Epidermal melanocyte (primary cell): ENCODE data around the gene GLOD4.
"Not testable (repeated sequence)": the region's sequence is repeated elsewhere in the genome, so short reads cannot be mapped to it uniquely, and the experiment has no call there.

ENCODE experiments used
- DNase-seq: peaks from one replicate; pipeline ENCODE4 v3.0.0; 2011; ENCODE audit warnings: low spot score; ENCODE audit not compliant: insufficient read length

GLOD4 gene

DNA sequence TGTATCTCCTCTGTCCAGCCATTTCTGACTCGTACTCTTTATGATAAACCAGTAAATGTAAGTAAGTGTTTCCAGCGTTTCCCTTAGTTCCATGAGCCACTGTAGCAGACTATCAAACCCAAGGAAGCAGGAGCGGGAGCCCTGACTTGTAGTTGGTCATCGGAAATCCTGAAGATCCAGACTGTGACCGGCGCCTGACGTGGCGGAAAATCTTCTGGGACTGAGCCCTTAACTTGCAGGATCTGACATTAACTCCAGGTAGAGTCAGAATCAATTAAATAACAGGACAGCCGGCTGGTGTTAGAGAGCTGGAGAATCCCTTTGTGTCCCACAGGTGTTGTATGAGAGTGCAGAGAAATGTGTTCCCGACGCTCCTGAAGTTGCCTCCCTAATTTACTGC lies 4.0 kb downstream of the GLOD4 start:
- no peak for DNase-seq

GRCh38 chr17:774313-774584 lies 7.8 kb downstream of the GLOD4 start:
- no peak for DNase-seq

DNA sequence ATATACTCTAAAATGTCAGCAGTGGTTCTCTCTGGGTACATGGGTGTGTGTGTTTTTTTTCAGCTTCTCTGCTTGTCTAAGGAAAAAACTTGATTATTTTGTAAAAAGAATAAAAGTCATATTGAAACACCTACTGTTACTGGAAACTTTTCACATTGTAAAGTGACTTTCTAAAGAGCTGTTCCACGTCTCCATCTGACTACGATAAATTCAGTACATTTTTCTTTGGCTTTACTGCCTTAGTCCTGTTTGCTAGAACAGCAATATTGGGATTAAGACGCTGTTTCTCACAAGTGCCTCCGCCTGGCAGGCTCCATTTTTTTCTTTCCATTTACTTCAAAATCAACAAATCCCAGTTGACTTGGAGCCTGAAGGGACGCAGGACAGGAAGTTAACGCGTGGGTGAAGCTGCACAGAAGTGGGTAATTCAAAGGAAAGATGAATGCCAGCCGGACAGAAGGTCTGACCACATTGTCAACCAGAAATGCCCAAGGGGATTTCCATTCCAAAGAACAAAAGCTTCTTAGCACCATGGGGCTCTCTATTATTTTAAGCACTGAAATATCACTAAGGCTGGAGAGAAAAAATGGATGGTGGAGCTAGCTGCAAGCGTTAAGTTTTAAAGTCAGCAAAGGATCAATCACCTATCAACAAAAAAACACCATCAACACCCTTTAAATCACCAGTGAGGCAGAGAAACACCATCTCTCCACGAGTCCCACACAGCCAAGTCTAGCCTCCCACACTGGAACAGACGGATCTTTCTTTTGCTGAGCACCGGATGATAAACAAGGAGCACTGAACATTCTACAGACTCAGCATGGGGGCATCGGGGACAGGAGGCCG lies 8.4 kb downstream of the GLOD4 start:
- no peak for DNase-seq

DNA sequence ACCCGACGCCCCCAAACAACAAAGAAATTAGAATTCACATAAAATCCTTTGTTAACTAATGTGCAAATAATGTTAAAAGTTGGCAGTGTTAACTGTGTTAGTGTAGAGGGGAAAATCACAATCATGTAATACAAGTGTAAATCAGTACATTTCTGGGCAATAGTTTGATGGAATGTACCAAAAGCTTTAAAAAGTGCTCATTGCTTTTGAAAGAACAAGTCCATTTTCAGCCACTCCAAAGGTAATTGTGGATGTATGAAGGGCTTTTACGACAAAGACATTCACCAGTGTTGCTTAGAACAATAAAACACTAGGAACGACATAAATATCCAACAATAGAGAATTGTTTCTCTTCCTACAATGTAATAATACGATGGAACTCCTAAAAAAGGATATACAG lies 9.1 kb downstream of the GLOD4 start:
- no peak for DNase-seq

DNA sequence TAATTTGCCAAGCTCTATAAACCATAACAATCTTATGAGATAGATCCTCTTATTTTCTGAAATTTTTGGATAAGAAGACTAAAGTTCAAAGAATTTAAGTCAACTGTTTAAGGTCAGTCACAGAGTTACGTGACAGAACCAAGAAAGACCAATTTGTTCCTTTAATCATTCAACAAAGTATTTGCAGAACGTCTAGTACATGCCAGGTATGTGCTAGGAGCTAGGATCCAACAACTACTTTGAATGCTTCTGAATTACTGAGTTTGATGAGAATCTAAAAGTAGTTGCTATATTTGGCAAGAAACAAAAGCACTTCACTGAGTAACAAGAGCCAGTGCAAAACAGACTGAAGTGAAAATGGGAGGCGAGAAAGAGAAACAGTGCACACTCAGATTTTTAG lies 15.0 kb downstream of the GLOD4 start:
- DNase-seq: no peak

- no peak for DNase-seq
Measured at GRCh38 chr17:760371-760770, 21.7 kb downstream of the GLOD4 start.

GRCh38 chr17:759964-760363 lies 22.1 kb downstream of the GLOD4 start:
- DNase-seq: no peak

DNA sequence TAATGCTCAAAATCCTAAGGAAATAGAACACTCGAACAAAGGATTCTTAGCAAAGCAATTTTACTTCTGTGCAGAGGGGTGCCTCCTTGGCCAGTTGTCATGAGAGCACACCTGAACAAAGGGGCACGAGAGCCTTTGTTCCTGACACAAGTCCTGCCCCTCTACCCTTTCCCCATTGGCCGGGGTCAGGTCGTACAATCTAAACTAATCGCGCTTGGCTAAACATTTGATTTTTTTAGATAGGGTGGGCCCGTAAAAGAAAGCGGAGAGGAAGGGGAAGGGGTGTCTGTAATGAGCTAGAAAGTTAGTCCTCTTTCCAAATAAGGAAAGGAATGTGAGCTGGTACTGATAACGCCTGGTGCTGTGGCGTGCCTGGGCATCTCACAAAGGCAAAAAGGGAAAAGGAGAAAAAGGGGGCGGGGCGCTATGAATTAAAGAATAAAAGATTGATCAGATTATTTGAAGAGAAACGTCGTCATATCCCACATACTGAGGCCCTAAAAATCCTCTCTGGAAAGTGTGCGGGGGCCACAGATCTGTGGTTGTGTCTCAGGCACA lies 26.0 kb downstream of the GLOD4 start:
- DNase-seq: not testable (repeated sequence)

DNA sequence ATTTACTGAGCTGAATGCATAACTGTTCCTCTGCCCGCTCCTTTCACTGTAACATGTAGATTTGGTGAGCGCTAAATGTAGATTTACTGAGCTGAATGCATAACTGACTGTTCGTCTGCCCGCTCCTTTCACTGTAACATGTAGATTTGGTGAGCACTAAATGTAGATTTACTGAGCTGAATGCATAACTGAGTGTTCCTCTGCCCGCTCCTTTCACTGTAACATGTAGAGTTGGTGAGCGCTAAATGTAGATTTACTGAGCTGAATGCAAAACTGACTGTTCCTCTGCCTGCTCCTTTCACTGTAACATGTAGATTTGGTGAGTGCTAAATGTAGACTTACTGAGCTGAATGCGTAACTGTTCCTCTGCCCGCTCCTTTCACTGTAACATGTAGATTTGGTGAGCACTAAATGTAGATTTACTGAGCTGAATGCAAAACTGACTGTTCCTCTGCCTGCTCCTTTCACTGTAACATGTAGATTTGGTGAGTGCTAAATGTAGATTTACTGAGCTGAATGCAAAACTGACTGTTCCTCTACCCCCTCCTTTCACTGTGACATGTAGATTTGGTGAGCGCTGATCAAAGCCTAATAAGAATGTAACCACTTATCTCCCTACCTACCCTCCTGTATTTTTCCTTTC lies 26.6 kb downstream of the GLOD4 start:
- DNase-seq: not testable (repeated sequence)

DNA sequence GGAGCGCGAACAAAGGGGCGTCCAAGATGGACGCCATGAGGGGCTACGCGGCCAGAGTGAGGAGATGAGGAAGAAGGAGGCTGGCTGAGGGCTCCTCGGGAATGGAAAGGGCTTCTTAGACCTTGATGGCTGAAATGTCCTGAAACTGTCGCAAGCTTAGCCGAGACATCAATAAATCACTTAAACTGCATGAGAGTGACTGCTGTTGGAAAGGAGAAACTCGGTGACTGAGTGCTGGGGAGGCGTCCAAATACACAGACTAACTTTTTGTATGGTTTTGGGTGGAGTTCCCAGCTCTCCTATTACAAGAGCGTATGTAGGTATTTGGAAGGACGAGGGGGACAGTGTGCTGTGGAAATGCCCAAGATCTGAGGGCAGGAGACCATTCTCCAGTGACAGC lies 28.7 kb downstream of the GLOD4 start:
- DNase-seq: no peak

DNA sequence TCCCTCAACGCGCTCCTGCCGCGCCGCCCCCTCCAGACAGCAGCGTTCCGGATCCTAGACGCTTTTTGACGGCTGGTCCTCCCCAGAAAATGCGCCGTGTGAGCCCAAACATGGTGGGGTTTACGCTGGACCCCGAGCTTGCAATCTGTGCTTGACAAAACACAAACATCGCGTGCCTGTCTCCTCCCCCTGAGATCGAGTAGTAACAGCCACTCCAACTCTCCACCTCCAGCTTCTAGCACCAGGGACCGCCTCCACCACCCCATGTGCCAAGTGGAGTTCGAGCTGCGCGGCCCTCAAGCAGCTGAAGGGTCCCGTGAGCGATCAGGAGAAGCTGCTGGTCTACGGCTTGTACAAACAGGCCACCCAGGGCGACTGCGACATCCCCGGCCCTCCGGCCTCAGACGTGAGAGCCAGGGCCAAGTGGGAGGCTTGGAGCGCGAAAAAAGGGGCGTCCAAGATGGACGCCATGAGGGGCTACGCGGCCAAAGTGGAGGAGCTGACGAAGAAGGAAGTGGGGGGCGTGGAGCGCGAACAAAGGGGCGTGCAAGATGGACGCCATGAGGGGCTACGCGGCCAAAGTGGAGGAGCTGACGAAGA lies 29.4 kb downstream of the GLOD4 start:
- no peak for DNase-seq

DNA sequence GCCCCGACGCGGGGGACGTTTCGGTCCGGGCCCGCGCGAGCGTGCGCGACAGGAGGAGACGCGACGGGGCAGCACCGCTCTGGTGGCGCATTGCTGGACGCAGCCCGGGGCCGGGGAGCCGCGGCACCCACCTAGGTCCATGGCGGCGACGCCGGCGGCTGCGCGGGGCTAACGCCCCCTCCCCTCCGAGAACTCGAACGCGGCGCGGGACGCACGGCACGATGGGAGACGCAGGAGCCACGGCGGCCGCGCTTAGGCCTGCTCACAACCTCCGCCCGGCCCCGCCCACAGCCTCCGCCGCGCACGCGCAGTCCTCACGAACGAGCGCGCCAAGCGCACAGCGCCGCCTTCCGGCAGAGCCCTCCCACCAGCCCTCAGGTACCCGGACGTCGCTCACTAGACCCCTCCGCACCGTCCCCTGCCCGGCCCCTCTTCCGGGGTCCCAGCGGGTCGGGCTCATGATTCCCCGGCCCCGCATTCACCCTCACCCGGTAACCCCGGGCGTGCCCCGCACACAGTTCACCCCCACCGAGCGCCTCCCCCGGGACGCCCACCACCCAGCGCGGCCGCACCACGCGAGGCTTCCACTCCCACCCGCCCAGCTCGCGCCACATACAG lies 30.0 kb downstream of the GLOD4 start, which contains the start of gene GEMIN4:
Gene GEMIN4 (minus strand): TSS at position 263 of the 618 bp plus-strand sequence. CDS start 122 bp downstream, at position 141.
- DNase-seq: peak; percentile 84

DNA sequence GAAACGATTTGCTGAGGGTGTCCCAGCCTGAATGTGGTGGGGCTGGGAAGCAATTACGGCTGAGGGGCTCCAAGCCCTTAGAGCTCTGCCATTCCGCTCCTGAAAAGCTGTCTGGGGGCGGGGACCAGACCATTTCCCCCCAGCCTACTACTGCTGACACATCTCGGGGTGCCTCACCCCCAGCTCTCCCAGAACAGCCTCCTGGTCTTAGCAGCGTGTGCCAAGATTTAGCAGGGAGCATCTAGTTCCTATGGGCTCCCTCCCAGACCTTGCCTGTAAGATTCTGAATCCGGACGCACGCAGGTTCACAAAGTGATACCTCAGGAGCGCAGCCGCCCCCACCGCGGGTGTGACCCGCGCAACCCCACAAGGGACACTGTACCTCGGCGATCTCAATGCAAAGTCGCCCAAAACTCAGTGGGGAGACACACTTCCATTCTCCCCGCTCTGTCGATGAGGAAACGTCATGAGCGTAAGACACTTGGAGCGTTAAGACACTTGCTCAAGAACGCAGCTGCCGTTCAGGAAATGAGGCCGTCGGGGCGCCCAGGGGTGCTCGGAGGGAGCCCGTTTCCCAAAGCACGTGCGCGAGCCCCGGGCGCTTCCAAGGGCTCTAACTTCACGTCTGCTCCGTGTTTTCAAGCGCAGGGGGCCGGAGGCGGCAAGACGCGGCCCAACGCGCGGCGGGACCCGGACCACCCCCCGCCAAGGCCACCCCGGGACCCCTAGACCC lies 30.6 kb downstream of the GLOD4 start:
- DNase-seq: no peak

GRCh38 chr17:750431-751037 lies 31.5 kb downstream of the GLOD4 start:
- no peak for DNase-seq

DNA sequence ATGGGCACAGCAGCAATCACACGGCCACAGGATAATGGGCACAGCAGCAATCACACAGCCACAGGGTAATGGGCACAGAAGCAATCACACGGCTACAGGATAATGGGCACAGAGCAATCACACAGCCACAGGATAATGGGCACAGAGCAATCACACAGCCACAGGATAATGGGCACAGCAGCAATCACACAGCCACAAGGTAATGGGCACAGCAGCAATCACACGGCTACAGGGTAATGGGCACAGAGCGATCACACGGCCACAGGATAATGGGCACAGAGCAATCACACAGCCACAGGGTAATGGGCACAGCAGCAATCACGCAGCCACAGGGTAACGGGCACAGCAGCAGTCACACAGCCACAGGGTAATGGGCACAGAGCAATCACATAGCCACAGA lies 32.7 kb downstream of the GLOD4 start:
- DNase-seq: not testable (repeated sequence)

GRCh38 chr17:748604-749003 lies 33.5 kb downstream of the GLOD4 start:
- not testable (repeated sequence) for DNase-seq

DNA sequence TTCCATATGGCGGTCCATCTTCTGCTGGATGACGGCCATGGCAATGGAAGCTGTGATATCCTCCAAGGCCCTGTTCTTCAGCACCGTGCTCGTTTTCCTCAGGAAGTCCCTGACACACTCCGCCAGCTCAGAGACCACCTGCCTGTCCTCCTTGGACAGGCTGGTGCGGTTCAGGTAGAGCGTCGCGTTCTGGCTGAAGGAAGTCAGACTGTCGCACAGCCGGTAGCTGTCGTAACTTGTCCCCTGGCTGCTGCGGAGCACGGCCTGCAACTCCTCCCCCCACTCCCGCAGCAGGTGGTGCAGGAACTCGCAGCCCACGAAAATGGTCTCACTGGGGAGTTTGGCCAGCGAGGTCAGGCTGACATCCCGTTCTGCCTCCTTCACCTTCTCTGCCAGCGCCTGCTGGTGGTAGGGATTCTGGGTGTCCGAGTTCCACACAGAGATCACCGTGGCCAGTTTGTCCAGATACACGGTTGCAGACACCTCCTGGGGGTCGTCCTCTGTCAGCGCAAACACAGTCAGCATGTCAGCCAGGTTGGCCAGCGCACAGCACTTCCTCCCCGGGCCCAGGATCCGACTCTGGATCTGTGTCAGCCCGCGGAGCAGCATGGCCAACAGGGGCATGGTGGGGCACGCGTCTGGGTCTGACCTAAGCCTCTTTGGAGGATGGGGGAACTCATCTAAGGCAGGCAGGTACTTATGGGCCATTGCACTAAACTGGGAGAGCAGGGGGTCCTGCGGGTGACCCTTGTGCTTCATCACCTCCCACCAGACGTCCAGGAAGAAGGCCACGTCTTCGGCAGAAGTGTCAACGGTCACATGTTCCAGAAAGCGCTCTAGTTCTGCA lies 35.1 kb downstream of the GLOD4 start:
- DNase-seq: no peak

GRCh38 chr17:746181-746580 lies 35.9 kb downstream of the GLOD4 start:
- no peak for DNase-seq

GRCh38 chr17:745406-745805 lies 36.7 kb downstream of the GLOD4 start:
- DNase-seq: no peak

GRCh38 chr17:744937-745336 lies 37.1 kb downstream of the GLOD4 start:
- no peak for DNase-seq
